GM18526 (cell line): ENCODE results near the gene MXD3.

Source experiments
- POLR2A ChIP-seq: IDR thresholded peaks from 3 replicates; pipeline ENCODE4 v1.6.1; 2011; ENCODE audit not compliant: insufficient read length; ENCODE audit errors: extremely low read depth

The MXD3 gene, protein sequence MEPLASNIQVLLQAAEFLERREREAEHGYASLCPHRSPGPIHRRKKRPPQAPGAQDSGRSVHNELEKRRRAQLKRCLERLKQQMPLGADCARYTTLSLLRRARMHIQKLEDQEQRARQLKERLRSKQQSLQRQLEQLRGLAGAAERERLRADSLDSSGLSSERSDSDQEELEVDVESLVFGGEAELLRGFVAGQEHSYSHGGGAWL

DNA sequence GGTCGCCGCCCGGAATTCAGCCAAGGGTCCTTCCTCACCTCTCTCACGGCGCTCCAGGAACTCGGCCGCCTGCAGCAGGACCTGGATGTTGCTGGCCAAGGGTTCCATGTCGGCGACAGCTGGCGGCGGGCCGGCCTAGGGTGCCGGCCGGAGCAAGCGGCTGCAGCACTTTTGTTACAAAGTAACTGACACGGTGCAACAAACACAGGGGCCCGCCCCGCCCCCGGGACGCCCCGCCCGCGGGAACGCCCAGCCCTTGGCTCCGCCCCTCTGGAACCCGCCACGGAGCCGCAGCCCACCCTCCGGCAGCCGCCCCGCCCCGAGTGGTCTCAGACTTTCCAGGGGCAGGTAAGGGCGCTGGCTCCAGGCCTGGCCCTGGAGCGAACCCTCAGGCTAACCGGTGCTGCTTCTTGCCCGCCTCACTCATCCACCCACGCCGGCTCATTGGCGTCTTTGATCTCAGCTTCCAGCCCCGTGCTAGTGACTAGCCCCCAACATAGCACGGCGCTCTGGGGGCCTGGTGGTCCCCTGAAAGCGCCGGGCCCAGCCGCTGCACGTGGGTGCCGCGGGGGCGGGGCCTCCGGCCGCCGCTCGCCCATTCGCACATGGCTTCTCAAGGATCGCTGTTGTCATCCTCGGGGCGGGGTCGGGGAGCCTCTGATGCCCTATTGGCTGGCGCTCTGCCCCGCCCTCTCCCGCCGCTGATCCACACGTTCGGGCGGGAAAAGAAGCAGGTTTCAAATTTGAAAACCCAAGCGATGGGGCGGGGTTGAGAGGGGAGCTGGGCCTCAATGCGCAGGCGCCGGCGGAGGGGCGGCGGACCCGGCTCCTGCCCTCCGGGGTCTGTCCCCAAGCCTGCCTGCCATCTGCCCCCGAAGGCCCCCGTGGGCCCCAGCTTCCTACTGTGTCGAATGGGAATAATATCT lies at the start of gene MXD3:
TSS of gene MXD3 (minus strand) at position 176 of the 926 bp plus-strand sequence. CDS start at position 108, 68 bp downstream.
- peak; percentile 50 for TF ChIP-seq POLR2A

DNA sequence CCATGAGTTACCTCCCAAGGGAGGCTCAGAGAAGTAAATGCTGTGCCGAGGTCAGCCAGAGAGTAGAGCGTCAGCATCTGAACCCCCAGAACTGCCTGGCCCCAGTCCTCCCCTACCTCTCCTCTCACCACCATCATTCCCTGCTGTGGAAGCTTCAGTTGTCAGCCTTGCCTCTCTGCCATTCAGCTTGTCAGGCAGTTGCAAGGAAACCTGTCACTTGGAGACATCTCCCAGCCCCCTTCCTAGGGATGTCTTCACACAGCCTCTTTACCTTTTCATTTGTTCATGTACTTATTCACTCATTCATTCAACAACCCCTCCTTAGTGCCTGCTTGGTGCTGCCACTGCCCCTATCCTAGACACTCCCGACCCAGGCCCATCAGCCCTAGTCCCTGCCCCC lies 48.2 kb upstream of the MXD3 start:
- TF ChIP-seq POLR2A, result no peak

DNA sequence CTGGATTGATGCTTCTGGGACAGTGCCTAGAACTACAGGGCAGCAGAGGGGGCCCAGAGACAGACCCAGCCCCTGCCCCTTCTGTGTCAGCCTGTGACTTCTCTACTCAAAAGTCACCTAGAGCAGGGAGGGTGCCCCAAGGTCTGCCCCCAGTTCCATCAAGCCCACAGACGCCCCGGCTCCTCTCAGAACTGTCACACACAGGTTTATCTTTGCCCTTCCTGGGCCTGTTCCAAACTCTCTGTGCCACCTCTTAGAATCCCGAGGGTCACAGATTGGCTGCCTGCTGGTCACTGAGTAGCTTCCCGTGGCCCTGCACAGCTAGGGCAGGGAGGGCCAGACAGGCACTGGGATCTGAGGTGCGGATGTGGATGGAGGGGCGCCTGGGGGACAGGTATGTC lies 47.8 kb upstream of the MXD3 start:
- TF ChIP-seq POLR2A, result no peak

DNA sequence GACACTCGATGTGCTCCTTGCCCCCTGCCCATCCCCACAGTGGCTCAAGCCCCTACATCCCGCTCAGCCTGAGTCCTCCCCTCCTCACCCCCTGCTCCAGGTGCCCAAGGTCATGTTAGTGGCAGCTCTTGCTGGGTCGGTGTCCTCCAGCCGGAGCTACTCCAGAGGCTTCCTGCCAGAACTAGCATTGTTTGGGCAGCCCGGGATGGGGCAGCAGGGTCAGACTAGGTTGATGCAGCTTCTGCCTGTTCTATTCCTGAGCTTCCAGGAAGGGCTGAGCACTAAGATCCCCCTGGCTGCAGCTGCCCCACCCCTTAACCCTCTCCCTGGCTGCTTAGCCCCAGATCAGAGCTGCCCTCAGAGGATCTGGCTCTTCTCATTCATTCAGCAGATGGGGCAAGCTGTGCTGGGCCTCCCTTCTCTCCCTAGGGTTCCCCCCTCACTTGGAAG lies 46.7 kb upstream of the MXD3 start:
- TF ChIP-seq POLR2A, result no peak

DNA sequence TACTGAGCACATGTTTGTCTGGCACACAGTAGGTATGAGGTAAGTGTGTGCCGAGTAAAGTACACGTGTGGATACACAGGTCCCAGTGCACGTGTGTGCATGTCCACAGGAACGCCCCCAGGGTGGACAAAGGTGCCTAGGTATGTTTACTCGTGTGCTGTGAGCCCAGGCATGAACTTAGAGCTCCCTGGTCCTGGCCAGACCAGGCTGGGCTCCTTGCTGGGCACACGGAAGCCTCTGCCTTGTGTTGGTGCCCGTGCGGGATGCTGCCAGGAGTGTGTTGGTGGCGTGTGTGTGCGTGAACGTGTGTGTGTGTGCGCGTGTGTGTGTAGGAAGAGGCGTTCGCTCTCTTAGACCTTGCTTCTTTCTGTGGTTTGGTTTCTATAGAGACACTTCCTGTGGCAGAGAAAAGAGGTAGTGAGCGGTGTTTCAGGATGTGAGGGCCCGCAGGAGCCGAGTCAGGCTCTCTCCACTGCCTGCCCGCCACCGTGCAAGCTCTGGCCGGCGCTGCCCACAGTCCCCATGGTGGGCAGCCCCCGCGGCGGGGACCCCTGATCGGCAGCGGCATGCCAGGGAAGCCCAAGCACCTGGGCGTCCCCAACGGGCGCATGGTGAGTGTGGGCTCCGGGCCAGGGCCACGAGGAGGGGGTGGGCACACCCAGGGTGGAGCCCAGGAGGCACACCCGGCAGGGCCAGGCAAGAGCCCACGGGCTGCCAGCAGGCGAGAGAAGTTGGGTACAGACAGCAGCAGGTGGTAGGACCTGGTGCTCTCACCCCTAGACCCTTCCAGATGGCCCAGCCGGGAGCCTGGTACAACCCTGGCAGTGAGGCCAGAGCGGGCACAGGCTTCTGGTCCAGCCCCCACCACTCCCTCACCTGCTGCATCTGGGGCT lies 46.0 kb upstream of the MXD3 start, which contains the start of gene RGS14:
TSS of gene RGS14 (plus strand) at position 466 of the 893 bp plus-strand sequence. CDS start at position 567, 101 bp downstream.
- TF ChIP-seq POLR2A, result peak; percentile 69

DNA sequence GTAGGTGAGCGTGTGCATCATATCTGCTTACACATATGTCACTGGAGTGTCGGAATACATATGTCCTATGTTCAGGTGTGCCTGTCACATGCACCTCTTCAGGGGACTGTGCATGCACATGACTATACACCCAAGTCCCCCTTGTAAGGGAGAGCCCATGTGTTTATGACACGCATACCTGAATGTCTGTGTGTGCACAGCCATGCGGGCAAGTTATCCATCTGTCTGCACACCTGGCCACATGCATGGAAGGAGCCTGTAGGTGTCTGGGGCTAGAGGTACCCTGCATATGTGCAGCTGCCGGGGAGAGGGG lies 45.4 kb upstream of the MXD3 start:
- no peak for TF ChIP-seq POLR2A

DNA sequence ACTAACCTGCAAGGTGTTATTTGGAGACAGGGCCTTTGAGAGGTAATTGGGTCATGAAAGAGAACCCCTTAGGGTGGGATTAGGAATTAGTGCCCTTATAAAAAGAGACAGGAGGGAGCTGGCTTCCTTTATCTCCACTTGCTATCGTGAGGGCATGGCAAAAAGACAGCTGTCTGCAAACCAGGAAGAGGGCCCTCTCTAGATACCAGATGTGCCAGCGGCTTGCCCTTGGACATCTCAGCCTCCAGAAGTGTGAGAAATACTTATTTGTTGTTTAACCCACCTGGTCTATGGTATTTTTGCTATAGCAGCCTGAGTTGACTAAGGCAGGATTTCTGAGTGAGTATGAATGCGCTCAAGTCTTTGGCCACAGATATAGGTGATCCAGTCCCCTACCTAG lies 45.0 kb upstream of the MXD3 start:
- TF ChIP-seq POLR2A, result no peak

DNA sequence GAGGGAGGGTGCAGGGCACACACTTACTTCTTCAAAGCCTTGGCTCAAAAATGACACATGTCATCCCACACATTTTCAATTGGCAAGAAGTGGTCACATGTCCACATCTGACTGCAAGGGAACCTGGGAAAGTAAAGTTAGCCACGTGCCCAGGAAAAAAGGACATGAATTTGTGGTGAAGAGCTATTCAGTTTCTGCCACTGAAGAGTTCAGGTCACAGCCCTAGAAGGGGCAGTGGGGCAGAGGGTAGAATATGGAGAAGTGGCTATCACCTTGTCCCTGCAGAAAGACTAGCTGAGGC lies 44.1 kb upstream of the MXD3 start:
- no peak for TF ChIP-seq POLR2A

DNA sequence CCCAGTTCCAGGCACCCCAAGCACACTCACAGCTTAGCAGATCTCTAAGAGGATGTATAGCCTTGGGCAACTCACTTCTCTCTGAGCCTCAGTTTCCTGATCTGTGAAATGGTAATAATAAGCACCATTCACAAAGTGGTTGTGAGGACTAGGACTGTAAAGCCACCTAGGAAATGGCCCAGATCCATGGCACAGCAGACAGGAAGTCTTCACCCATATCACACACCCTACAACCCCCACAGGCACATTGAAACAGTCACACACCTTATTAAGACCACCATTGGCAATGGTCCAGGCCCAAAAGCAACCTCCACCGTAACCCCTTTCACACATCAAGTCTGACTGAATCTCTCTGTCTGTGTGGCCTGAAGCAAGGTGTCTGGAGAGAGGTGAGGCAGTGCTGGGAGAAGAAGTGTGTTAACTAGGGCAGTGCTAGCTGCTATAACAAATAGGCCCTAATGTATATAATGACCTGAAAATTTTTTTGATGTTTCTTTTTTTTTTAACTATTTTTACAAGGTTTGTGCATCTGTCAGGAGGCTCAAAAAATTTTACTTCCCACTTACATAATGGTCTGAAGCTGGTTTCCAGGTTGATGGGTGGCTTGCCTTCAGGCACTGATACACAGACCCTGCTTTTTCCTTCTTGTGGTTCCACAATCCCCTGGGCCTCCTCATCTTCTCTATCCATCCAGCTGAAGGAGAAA lies 43.6 kb upstream of the MXD3 start:
- TF ChIP-seq POLR2A, result no peak

DNA sequence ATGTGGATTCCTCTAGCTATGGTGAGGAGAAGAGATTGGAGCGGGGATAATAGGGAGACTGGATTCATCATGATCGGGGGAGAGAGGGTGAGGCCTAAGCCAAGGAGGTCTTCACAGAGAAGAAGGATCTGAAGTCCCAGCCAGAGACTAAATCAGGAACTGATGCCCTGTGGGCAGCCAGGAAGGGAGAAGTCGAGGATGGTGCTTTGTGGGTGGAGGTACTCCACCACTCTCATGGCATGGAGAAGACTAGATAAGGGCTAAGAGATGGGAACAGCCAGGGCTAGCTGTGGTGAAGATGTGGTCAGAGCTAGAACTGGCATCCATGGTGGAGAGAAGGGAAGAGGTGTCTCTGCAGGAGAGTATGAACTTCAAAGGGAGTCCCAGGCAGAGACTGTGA lies 43.0 kb upstream of the MXD3 start:
- TF ChIP-seq POLR2A, result no peak

DNA sequence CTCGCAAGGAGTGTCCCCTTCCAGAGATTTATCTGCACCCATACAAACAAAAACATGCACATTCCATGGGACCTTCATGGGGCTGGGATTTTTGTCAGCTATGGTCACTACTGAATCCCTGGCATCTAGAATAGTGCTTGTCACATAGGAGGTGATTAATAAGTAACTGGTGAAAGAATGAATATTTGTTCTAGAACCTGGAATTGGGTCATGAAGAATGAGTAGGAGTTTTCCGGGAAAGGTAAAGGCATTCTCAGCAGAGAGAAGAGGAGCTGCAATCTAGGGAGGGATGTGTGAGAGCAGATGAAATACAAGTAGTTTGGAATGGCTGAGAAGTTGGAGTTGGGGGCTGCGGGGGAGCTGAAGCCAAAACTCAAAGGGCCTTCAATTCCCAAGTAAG lies 42.6 kb upstream of the MXD3 start:
- no peak for TF ChIP-seq POLR2A

DNA sequence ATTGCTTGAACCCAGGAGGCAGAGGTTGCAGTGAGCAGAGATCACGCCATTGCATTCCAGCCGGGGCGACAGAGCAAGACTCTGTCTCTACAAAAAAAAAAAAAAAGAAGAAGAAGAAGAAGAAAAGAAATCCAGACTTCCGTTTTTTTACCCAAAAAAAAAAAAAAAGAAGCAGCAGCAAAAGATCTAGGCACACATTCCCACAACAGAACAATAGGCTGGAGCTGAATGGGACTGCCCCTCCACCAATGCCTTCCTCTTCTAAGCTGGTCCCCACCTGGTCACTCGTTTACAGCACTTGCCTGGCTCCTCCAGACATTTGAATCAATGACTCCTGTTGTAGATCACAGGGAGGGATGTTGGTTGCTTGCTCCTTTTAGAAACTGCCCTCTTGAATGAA lies 41.4 kb upstream of the MXD3 start:
- TF ChIP-seq POLR2A, result no peak

DNA sequence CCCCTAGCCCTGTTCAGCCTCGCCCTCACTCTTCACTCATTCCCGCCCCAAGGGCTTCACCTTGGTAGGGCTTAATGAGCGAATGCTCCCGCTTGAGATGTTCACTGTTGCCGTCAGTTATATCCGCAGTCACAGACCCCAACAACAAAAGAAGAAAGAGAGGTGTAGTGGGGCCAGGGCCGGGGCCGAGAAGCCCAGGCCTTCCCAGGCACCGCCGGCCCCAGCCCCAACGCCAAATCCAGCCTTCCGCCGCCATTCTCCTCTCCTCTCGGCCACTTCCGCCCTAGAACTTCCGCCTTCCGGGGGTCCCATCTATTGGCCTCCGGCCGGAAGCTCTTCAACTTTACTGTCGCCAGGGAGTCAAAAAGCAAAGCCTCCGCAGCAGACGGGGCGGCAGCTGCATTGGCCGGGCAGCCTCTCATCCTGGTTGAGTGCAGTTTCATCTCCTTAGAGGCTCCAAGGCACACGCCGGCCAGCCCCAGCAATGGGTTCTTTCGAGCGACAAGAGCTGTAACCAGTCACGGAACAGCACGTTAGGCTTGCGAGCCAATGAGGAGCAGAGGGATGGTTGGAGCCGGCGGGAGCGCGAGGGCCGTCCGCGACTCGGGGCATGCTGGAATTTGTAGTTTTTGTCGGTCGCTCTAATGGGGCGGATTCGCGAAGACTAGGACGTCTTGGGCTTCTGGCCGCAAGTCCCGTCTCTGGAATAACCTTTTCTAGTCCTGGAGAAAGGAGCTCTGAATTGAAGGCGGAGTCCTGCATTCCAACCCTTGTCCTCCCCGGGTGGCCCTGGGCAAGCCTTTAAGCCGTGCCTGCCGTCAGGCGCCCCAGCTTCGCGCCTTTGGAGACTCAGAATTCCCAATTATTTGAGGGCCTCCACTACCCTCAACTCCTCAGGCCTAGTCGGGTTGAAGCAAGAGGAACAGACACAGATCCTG lies 40.0 kb upstream of the MXD3 start, which contains the start of gene LMAN2:
TSS of gene LMAN2 (minus strand) at position 277 of the 938 bp plus-strand sequence. CDS start at position 256, 21 bp downstream.
- TF ChIP-seq POLR2A, result peak; percentile 89
